Activated CD4-positive, alpha-beta T cell treated with anti-CD3 and anti-CD28 coated beads, Interleukin-2, Interleukin-6, amounts not matched to agents 100 ng/mL and 50 ng/mL, durations not matched to agents 16 hours and 8 hours (primary cell): ENCODE measurements around the gene VPS13C.
A peak's percentile ranks its signal among the peaks of the same experiment; 100 is the strongest.

Experiments used
- DNase-seq: peaks from one replicate; pipeline ENCODE4 v3.0.0-alpha.2; 2020

The VPS13C gene

GRCh38 chr15:61840090-61840489, 220.2 kb downstream of the VPS13C start:
- DNase-seq: peak; percentile 11

- peak; percentile 5 for DNase-seq
Observed at GRCh38 chr15:61839546-61839945, 220.7 kb downstream of the VPS13C start.

GRCh38 chr15:61835496-61836106, 224.6 kb downstream of the VPS13C start:
- DNase-seq: peak; percentile 73

- no peak for DNase-seq
Observed at GRCh38 chr15:61835029-61835428, 225.2 kb downstream of the VPS13C start.

GRCh38 chr15:61834076-61834697, 226.1 kb downstream of the VPS13C start:
- DNase-seq: peak; percentile 82

- no peak for DNase-seq
Observed at GRCh38 chr15:61832223-61832622, 228.0 kb downstream of the VPS13C start.

GRCh38 chr15:61831505-61831921, 228.7 kb downstream of the VPS13C start:
- no peak for DNase-seq

GRCh38 chr15:61830536-61831330, 229.5 kb downstream of the VPS13C start:
- no peak for DNase-seq

GRCh38 chr15:61829514-61829889, 230.7 kb downstream of the VPS13C start:
- no peak for DNase-seq

- DNase-seq: no peak
Observed at GRCh38 chr15:61828860-61829513, 231.3 kb downstream of the VPS13C start.

GRCh38 chr15:61828008-61828407, 232.2 kb downstream of the VPS13C start:
- DNase-seq: no peak

GRCh38 chr15:61827131-61827530, 233.1 kb downstream of the VPS13C start:
- DNase-seq: no peak

- no peak for DNase-seq
Observed at GRCh38 chr15:61824291-61824690, 236.0 kb downstream of the VPS13C start.

GRCh38 chr15:61822511-61822910, 237.7 kb downstream of the VPS13C start:
- no peak for DNase-seq

GRCh38 chr15:61820951-61821350, 239.3 kb downstream of the VPS13C start:
- DNase-seq: no peak

- no peak for DNase-seq
Observed at GRCh38 chr15:61820212-61820611, 240.0 kb downstream of the VPS13C start.

- no peak for DNase-seq
Observed at GRCh38 chr15:61819386-61819785, 240.9 kb downstream of the VPS13C start.

GRCh38 chr15:61818801-61819200, 241.4 kb downstream of the VPS13C start:
- DNase-seq: no peak

- no peak for DNase-seq
Observed at GRCh38 chr15:61816856-61817255, 243.4 kb downstream of the VPS13C start.

GRCh38 chr15:61815356-61816083, 244.7 kb downstream of the VPS13C start:
- no peak for DNase-seq

- DNase-seq: no peak
Observed at GRCh38 chr15:61812476-61812875, 247.8 kb downstream of the VPS13C start.

GRCh38 chr15:61811952-61812351, 248.3 kb downstream of the VPS13C start:
- no peak for DNase-seq

- no peak for DNase-seq
Observed at GRCh38 chr15:61809216-61809615, 251.0 kb downstream of the VPS13C start.
